ENCODE data around the gene SUN1.

DNA sequence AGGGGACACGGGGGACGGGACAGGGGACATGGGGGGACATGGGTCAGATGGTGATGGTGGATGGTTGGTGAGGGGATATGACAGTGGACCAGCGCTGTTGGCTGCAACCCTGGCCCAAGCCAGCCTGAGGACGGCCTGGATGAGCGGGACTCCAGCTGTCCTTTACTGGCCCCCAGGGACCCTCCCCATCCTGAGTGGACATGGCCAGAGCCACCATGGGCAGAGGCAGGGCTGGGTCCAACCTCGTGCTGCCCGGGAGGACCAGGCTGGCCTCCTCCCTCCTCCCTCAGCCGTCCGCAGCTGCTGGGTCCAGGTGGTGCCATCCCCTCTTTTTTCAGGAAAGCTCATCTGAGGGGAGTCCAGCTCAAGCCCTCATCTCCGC, 74.5 kb downstream of the SUN1 start:
- TF ChIP-seq, protein P1, sequence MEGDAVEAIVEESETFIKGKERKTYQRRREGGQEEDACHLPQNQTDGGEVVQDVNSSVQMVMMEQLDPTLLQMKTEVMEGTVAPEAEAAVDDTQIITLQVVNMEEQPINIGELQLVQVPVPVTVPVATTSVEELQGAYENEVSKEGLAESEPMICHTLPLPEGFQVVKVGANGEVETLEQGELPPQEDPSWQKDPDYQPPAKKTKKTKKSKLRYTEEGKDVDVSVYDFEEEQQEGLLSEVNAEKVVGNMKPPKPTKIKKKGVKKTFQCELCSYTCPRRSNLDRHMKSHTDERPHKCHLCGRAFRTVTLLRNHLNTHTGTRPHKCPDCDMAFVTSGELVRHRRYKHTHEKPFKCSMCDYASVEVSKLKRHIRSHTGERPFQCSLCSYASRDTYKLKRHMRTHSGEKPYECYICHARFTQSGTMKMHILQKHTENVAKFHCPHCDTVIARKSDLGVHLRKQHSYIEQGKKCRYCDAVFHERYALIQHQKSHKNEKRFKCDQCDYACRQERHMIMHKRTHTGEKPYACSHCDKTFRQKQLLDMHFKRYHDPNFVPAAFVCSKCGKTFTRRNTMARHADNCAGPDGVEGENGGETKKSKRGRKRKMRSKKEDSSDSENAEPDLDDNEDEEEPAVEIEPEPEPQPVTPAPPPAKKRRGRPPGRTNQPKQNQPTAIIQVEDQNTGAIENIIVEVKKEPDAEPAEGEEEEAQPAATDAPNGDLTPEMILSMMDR (IDR thresholded peaks at IDR 0.05; ENCODE audit: low read depth, low read length): no peak
- no peak for TF ChIP-seq EZH2phosphoT487 (IDR thresholded peaks at IDR 0.05; ENCODE audit: low read depth)

All from OCI-LY3 (cell line).